GM06990 (cell line): ENCODE data around the gene PAXX.

Experiments used
- DNase-seq: peaks from one replicate; pipeline ENCODE4 v3.0.0-alpha.2; 2011; ENCODE audit not compliant: insufficient read length; ENCODE audit errors: extremely low read depth
- H3K27me3 ChIP-seq: replicated peaks from 2 replicates; pipeline ENCODE4 v1.6.0; 2011; ENCODE audit warnings: low read length; ENCODE audit not compliant: control insufficient read depth, insufficient read depth
- H3K36me3 ChIP-seq: 2 replicates; pipeline ENCODE4 v1.5.1; 2011; ENCODE audit warnings: low read length; ENCODE audit not compliant: control insufficient read depth, insufficient read depth
- H3K4me3 ChIP-seq: replicated peaks from 2 replicates; pipeline ENCODE4 v1.5.1; 2011; ENCODE audit warnings: low read depth, mild to moderate bottlenecking, control low read depth, low read length
- CTCF ChIP-seq: IDR thresholded peaks from 2 replicates; pipeline ENCODE4 v1.5.1; 2011; ENCODE audit warnings: low read length, control low read depth, mild to moderate bottlenecking, inconsistent platforms; ENCODE audit not compliant: insufficient read depth, poor library complexity, severe bottlenecking

The PAXX gene

GRCh38 chr9:136968333-136969127 lies 23.7 kb upstream of the PAXX start:
- TF ChIP-seq CTCF: no peak
- no peak for DNase-seq
- Histone ChIP-seq H3K27me3 (no peaks in the 10 kb centered on the region; the same call in 1 of the 2 replicates), H3K36me3 (no peaks in the 10 kb centered on the region), H3K4me3 (no peak overlapping the region)

- TF ChIP-seq CTCF: no peak
- H3K4me3 ChIP-seq: no peak overlapping the region
- H3K27me3 ChIP-seq: no peaks in the 10 kb centered on the region; the same call in 1 of the 2 replicates
- H3K36me3 ChIP-seq: no peaks in the 10 kb centered on the region
- DNase-seq: no peak
These were observed 23.1 kb upstream of the PAXX start for GRCh38 chr9:136969150-136969549.

GRCh38 chr9:136969774-136970173 lies 22.4 kb upstream of the PAXX start:
- DNase-seq: no peak
- TF ChIP-seq CTCF: no peak
- H3K36me3 ChIP-seq: no peaks in the 10 kb centered on the region

GRCh38 chr9:136970361-136970760 lies 21.9 kb upstream of the PAXX start:
- H3K27me3 ChIP-seq: peaks cover 2% of the 10 kb centered on the region; the same call in 1 of the 2 replicates

More at GRCh38 chr9:136969774-136970173, 22.4 kb upstream of the PAXX start:
- Histone ChIP-seq H3K4me3 (no peak overlapping the region), H3K27me3 (no peaks in the 10 kb centered on the region; the same call in 1 of the 2 replicates)

GRCh38 chr9:136971746-136972145 lies 20.5 kb upstream of the PAXX start:
- Histone ChIP-seq H3K4me3 (no peak overlapping the region), H3K36me3 (no peaks in the 10 kb centered on the region), H3K27me3 (peaks cover 2% of the 10 kb centered on the region; the same call in 1 of the 2 replicates)
- no peak for DNase-seq
- no peak for TF ChIP-seq CTCF

More at GRCh38 chr9:136970361-136970760, 21.9 kb upstream of the PAXX start:
- TF ChIP-seq CTCF: no peak
- no peaks in the 10 kb centered on the region for H3K36me3 ChIP-seq
- DNase-seq: no peak
- H3K4me3 ChIP-seq: no peak overlapping the region
